Endothelial cell of umbilical vein (primary cell): ENCODE data around the gene FKRP.

Source experiments
- CTCF ChIP-seq, 2 donors: IDR thresholded peaks; 1 replicate in 1 of 2; 2 replicates in 1 of 2; pipeline ENCODE4 v1.5.1; 2011; ENCODE audit warnings: low read length in 2 of 2, mild to moderate bottlenecking in 2 of 2, moderate library complexity in 2 of 2, control low read depth in 1 of 2, inconsistent platforms in 1 of 2, low read depth in 1 of 2; ENCODE audit not compliant: insufficient read depth in 1 of 2; ENCODE audit errors: extremely low read depth in 1 of 2
- FOS ChIP-seq: IDR thresholded peaks from 2 replicates; pipeline ENCODE4 v1.6.1; 2011; ENCODE audit warnings: mild to moderate bottlenecking, low read length, moderate library complexity, borderline replicate concordance; ENCODE audit not compliant: insufficient read depth
- MYC ChIP-seq: IDR thresholded peaks from one replicate; pipeline ENCODE4 v1.6.1; 2011; ENCODE audit warnings: mild to moderate bottlenecking, low read depth, low read length
- POLR2A ChIP-seq: IDR thresholded peaks from 2 replicates; pipeline ENCODE4 v1.6.1; 2012; ENCODE audit warnings: low read depth, mild to moderate bottlenecking, control low read depth, low read length

DNA sequence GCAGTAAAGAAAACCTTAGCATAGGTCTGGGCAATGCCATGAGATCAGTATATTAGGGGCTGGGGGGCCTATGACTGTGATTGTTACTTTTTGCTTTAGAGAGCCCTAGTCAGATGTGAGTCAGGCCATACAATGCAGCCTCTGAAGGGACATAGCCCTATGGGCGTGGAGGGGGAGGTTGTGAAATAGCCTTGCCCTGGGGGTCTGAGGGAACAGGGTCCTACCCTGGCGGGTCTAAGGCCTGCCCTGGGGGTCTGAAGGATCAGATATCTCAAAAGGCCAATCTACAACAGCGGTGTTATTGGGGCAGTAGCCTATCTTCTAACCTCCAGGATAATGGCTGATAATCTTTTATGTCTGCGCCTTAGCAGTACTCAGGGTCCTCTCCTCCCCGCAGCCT, 56.3 kb downstream of the FKRP start:
- no peak for TF ChIP-seq CTCF (IDR thresholded peaks at IDR 0.05; ENCODE audit: extremely low read depth in 1 of 2, insufficient read depth in 1 of 2, low read depth in 1 of 2, low read length in 2 of 2)
- TF ChIP-seq POLR2A, result no peak
- no peak for TF ChIP-seq FOS
- no peak for TF ChIP-seq MYC
